Neural cell (in vitro differentiated cells): Measurements from ENCODE around the gene TPI1. TPM values are rescaled to one million over a fixed set of nuclear protein-coding genes. Genes with fewer than 3 reads are reported as not detected.

ENCODE experiments used
- H2AFZ ChIP-seq: fragments of 200-600, 300-800 bp; sonication (generic), shearing (Covaris generic); 2 replicates; pipeline ENCODE4 v1.6.0; 2014; ENCODE audit warnings: low read depth, mild to moderate bottlenecking, antibody characterized with exemption, low read length, moderate library complexity
- H3F3A ChIP-seq: fragments of 200-600 bp; shearing (Covaris generic); 2 replicates; pipeline ENCODE4 v1.6.1; 2016; ENCODE audit warnings: mild to moderate bottlenecking, moderate library complexity, mixed read lengths, antibody characterized with exemption, low read length; ENCODE audit not compliant: insufficient read depth, poor library complexity, severe bottlenecking
- H3K27ac ChIP-seq: fragments of 200-600, 300-800 bp; sonication (generic), shearing (Covaris generic); 2 replicates; pipeline ENCODE4 v1.5.1; 2014; ENCODE audit warnings: mild to moderate bottlenecking, low read length, moderate library complexity
- H3K27me3 ChIP-seq: fragments of 300-800, 200-600 bp; sonication (generic), shearing (Covaris generic); 2 replicates; pipeline ENCODE4 v1.6.0; 2014; ENCODE audit warnings: mild to moderate bottlenecking, low read depth, low read length, moderate library complexity; ENCODE audit not compliant: insufficient read depth
- H3K36me3 ChIP-seq: fragments of 300-800, 200-600 bp; sonication (generic), shearing (Covaris generic); 2 replicates; pipeline ENCODE4 v1.5.1; 2014; ENCODE audit warnings: mild to moderate bottlenecking, antibody characterized with exemption, low read length, moderate library complexity; ENCODE audit not compliant: insufficient read depth
- H3K4me2 ChIP-seq: fragments of 300-800, 200-600 bp; sonication (generic), shearing (Covaris generic); 2 replicates; pipeline ENCODE4 v1.6.0; 2014; ENCODE audit warnings: mild to moderate bottlenecking, low read length
- H3K4me3 ChIP-seq: fragments of 300-800, 200-600 bp; sonication (generic), shearing (Covaris generic); 2 replicates; pipeline ENCODE4 v1.5.1; 2014; ENCODE audit warnings: mild to moderate bottlenecking, low read length, moderate library complexity
- H3K79me2 ChIP-seq: fragments of 200-600 bp; shearing (Covaris generic); replicated peaks from 2 replicates; pipeline ENCODE4 v1.6.0; 2014; ENCODE audit warnings: mild to moderate bottlenecking, low read length, moderate library complexity; ENCODE audit not compliant: insufficient read depth
- H3K9ac ChIP-seq: fragments of 300-800, 200-600 bp; sonication (generic), shearing (Covaris generic); 2 replicates; pipeline ENCODE4 v1.6.1; 2016; ENCODE audit warnings: mild to moderate bottlenecking, low read length, mixed read lengths
- H3K9me2 ChIP-seq: fragments of 200-600 bp; shearing (Covaris generic); 2 replicates; pipeline ENCODE4 v1.6.1; 2016; ENCODE audit warnings: mild to moderate bottlenecking, low read length, mixed read lengths; ENCODE audit not compliant: insufficient read depth
- H3K9me3 ChIP-seq: fragments of 200-600, 300-800 bp; sonication (generic), shearing (Covaris generic); 2 replicates; pipeline ENCODE4 v1.6.1; 2016; ENCODE audit warnings: mild to moderate bottlenecking, mixed run types, low read length, moderate library complexity, mixed read lengths
- H4K20me1 ChIP-seq: fragments of 200-600 bp; shearing (Covaris generic); 2 replicates; pipeline ENCODE4 v1.6.1; 2016; ENCODE audit warnings: mild to moderate bottlenecking, mixed run types; ENCODE audit not compliant: insufficient read depth
- CTCF ChIP-seq: fragments of 450-650 bp; IDR thresholded peaks from 2 replicates; pipeline ENCODE4 v1.5.1; 2014; ENCODE audit warnings: antibody characterized with exemption, mild to moderate bottlenecking, moderate library complexity; ENCODE audit not compliant: poor library complexity, severe bottlenecking
- EP300 ChIP-seq: fragments of 450-650 bp; conservative IDR thresholded peaks from 2 replicates; pipeline ENCODE4 v1.6.1; 2014; ENCODE audit warnings: antibody characterized with exemption, mild to moderate bottlenecking, moderate library complexity; ENCODE audit not compliant: poor library complexity, severe bottlenecking
- EZH2 ChIP-seq: fragments of 200-600, 300-800 bp; shearing (Covaris generic), sonication (generic); IDR thresholded peaks from 2 replicates; pipeline ENCODE4 v1.6.1; 2014; ENCODE audit warnings: antibody characterized with exemption, low read length, borderline replicate concordance, mild to moderate bottlenecking; ENCODE audit not compliant: insufficient read depth, poor library complexity, severe bottlenecking
- MXI1 ChIP-seq: fragments of 450-650 bp; conservative IDR thresholded peaks from 2 replicates; pipeline ENCODE4 v1.6.1; 2014; ENCODE audit warnings: antibody characterized with exemption, mild to moderate bottlenecking; ENCODE audit not compliant: poor library complexity, severe bottlenecking
- POLR2AphosphoS5 ChIP-seq: IDR thresholded peaks from 2 replicates; pipeline ENCODE4 v1.6.1; 2012
- RAD21 ChIP-seq: fragments of 450-650 bp; conservative IDR thresholded peaks from 2 replicates; pipeline ENCODE4 v1.6.1; 2014; ENCODE audit warnings: antibody characterized with exemption, mild to moderate bottlenecking, moderate library complexity
- REST ChIP-seq: IDR thresholded peaks from 2 replicates; pipeline ENCODE4 v1.6.1; 2012; ENCODE audit warnings: borderline replicate concordance
- SMC3 ChIP-seq: fragments of 450-650 bp; conservative IDR thresholded peaks from 2 replicates; pipeline ENCODE4 v1.6.1; 2014; ENCODE audit warnings: antibody characterized with exemption, mild to moderate bottlenecking, moderate library complexity; ENCODE audit not compliant: poor library complexity
- TAF1 ChIP-seq: IDR thresholded peaks from 2 replicates; pipeline ENCODE4 v1.6.1; 2012; ENCODE audit warnings: low read depth
- polyA plus RNA-seq: library from polyadenylated mRNA; depleted of rRNA; stranded (reverse); fragments of >200 nt; gene quantifications from 2 replicates; pipeline ENCODE4 v1.2.3, GENCODE V29; 2014

The TPI1 gene
- polyA plus RNA-seq, 1 donor from 2014 or later: 288 TPM

DNA sequence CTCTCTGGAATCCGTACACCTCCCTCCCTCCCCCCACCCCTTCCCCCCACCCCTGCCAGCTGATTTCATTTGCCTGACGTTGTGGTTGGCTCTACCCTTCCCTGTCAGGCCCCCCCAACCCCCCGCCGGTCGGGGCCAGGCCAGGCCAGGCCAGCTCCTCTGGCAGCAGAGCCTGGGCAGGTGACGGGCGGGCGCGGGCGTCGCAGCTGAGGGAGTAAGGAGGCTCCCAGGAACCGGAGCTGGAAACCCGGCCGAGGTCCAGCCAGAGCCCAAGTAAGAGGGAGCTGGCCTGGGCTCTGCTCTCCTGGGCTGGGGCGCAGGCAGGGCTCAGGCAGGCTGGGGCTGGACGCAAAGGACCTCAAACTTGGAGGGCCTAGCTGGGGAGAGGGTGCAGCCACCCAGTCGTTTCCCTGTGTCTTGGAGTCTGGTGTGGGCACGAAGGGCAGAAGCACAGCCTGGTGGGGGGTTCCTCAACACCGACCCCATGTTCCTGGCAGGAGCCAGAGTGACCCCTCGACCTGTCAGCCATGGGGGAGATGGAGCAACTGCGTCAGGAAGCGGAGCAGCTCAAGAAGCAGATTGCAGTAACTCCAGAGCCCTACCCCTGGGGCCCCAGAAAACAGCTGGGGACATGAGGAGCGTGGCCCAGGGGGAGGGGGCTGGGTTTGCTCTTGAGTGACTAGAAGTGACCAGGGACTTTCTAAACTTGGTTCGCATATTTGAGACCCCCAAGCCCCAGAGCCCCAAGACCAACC is 26.4 kb upstream of the TPI1 start, which contains the start of gene GNB3:
TSS of gene GNB3 (plus strand) at position 165 of the 755 bp plus-strand sequence. CDS start at position 528, 363 bp downstream.
- H3K4me3 ChIP-seq: no peak within 1 kb of the TSS
- H3K79me2 ChIP-seq: no peaks in the 10 kb centered on the region
- no peaks in the 10 kb centered on the region for H3K9me2 ChIP-seq
- H3K36me3 ChIP-seq: no peaks in the 10 kb centered on the region
- no peaks in the 10 kb centered on the region for H3F3A ChIP-seq
- H2AFZ ChIP-seq: no peak within 1 kb of the TSS
- no peaks in the 10 kb centered on the region for H3K9me3 ChIP-seq
- H3K27ac ChIP-seq: no peak within 1 kb of the TSS
- no peak within 1 kb of the TSS for H3K9ac ChIP-seq
- H4K20me1 ChIP-seq: no peaks in the 10 kb centered on the region
- no peak for TF ChIP-seq MXI1
- no peak for TF ChIP-seq POLR2AphosphoS5
- no peak for TF ChIP-seq RAD21
- H3K4me2 ChIP-seq: no peak within 1 kb of the TSS
- H3K27me3 ChIP-seq: no peaks in the 10 kb centered on the region

- Histone ChIP-seq H3F3A (no peaks in the 10 kb centered on the region), H3K4me3 (no peak overlapping the region), H3K36me3 (no peaks in the 10 kb centered on the region), H3K27me3 (no peaks in the 10 kb centered on the region), H3K9me2 (no peaks in the 10 kb centered on the region), H4K20me1 (no peaks in the 10 kb centered on the region), H3K79me2 (no peaks in the 10 kb centered on the region), H3K9me3 (no peaks in the 10 kb centered on the region), H2AFZ (no peak overlapping the region), H3K27ac (no peak overlapping the region), H3K4me2 (no peak overlapping the region), H3K9ac (no peak overlapping the region)
- TF ChIP-seq MXI1 (no peak), REST (no peak), CTCF (no peak), SMC3 (no peak), POLR2AphosphoS5 (no peak), EP300 (no peak), RAD21 (no peak), EZH2 (no peak), TAF1 (no peak)
Measured at GRCh38 chr12:6842075-6842474, 25.3 kb upstream of the TPI1 start.
